Uterus (tissue), 2 donors: ENCODE measurements around the gene DNAJA4.

Experiments used
- POLR2A ChIP-seq, 2 donors: fragments of 450-650 bp; IDR thresholded peaks; one replicate each; pipeline ENCODE4 v1.6.1; 2016; ENCODE audit warnings: antibody characterized with exemption in 2 of 2, mild to moderate bottlenecking in 1 of 2, moderate library complexity in 1 of 2
- TF ChIP-seq, protein P1 (sequence below), 4 experiments: fragments of 200-600 bp in 2 of 4; fragments of 450-650 bp in 2 of 4; sonication (generic) in 2 of 4; IDR thresholded peaks; one replicate each; pipeline ENCODE4 v1.5.1; 2016 to 2019; ENCODE audit warnings: antibody characterized with exemption in 4 of 4, mild to moderate bottlenecking in 2 of 4, moderate library complexity in 1 of 4

DNA sequence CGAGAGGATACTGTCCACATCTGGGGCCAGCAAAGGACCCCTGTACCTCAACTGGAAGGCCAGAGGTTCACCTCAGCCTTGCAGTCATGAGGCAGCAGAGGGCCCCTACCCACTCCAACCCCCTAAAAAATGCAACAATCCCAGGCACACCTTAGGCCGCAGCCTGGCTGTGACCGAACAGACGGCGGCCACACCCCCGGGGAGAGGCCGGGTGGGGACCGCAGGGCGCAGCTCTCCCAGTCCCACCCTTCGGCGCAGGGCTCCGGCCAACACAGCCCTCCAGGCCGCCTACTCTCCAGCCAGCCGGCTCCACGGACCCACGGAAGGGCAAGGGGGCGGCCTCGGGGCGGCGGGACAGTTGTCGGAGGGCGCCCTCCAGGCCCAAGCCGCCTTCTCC is 457 bp upstream of the DNAJA4 start:
- TF ChIP-seq, protein P1, sequence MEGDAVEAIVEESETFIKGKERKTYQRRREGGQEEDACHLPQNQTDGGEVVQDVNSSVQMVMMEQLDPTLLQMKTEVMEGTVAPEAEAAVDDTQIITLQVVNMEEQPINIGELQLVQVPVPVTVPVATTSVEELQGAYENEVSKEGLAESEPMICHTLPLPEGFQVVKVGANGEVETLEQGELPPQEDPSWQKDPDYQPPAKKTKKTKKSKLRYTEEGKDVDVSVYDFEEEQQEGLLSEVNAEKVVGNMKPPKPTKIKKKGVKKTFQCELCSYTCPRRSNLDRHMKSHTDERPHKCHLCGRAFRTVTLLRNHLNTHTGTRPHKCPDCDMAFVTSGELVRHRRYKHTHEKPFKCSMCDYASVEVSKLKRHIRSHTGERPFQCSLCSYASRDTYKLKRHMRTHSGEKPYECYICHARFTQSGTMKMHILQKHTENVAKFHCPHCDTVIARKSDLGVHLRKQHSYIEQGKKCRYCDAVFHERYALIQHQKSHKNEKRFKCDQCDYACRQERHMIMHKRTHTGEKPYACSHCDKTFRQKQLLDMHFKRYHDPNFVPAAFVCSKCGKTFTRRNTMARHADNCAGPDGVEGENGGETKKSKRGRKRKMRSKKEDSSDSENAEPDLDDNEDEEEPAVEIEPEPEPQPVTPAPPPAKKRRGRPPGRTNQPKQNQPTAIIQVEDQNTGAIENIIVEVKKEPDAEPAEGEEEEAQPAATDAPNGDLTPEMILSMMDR (IDR thresholded peaks at IDR 0.05) = no peak
- TF ChIP-seq POLR2A (IDR thresholded peaks at IDR 0.05) = no peak
